Gastroesophageal sphincter (tissue), 4 donors: Measurements from ENCODE around the gene CLCNKA. TPM values are rescaled to one million over a fixed set of nuclear protein-coding genes. Genes with fewer than 3 reads are reported as not detected.
A peak's percentile ranks its signal among the peaks of the same experiment; 100 is the strongest.
"Not testable (repeated sequence)": the region's sequence is repeated elsewhere in the genome, so short reads cannot be mapped to it uniquely, and the experiment has no call there.

Experiments used
- ATAC-seq: fragments of 150-250 bp; one replicate; pipeline ENCODE4 v1.9.1; 2016; ENCODE audit warnings: mild to moderate bottlenecking, moderate library complexity
- H3K27ac ChIP-seq, 4 donors: fragments of 200-600 bp; sonication (generic) in 3 of 4; 1 replicate in 3 of 4; 2 replicates in 1 of 4; pipeline ENCODE4 v1.5.1; 2016 to 2019
- H3K27me3 ChIP-seq: fragments of 200-600 bp; sonication (generic); one replicate; pipeline ENCODE4 v1.5.1; 2019
- H3K36me3 ChIP-seq, 2 donors: fragments of 200-600 bp; sonication (generic); one replicate each; pipeline ENCODE4 v1.5.1; 2019; ENCODE audit warnings: control low read depth in 1 of 2
- H3K4me1 ChIP-seq, 3 donors: fragments of 200-600 bp; sonication (generic); 1 replicate in 2 of 3; 2 replicates in 1 of 3; pipeline ENCODE4 v1.5.1; 2016 to 2019; ENCODE audit warnings: control low read depth in 2 of 3
- H3K4me3 ChIP-seq, 2 donors: fragments of 200-600 bp; sonication (generic); one replicate each; pipeline ENCODE4 v1.5.1; 2019; ENCODE audit warnings: mild to moderate bottlenecking in 1 of 2, moderate library complexity in 1 of 2
- H3K9me3 ChIP-seq, 3 donors: fragments of 200-600 bp; sonication (generic); one replicate each; pipeline ENCODE4 v1.5.1; 2017 to 2019; ENCODE audit warnings: control low read depth in 2 of 3
- CTCF ChIP-seq, 4 experiments: fragments of 200-600 bp in 2 of 4; fragments of 450-650 bp in 2 of 4; sonication (generic) in 1 of 4; IDR thresholded peaks; one replicate each; pipeline ENCODE4 v1.5.1; 2017 to 2019; ENCODE audit warnings: antibody characterized with exemption in 4 of 4, mild to moderate bottlenecking in 2 of 4, moderate library complexity in 2 of 4
- EP300 ChIP-seq: sonication (generic); formaldehyde crosslinking; IDR thresholded peaks from one replicate; pipeline ENCODE4 v1.6.1; 2017; ENCODE audit warnings: antibody characterized with exemption, mild to moderate bottlenecking
- POLR2A ChIP-seq, 2 donors: fragments of 450-650 bp; IDR thresholded peaks; one replicate each; pipeline ENCODE4 v1.6.1; 2017; ENCODE audit warnings: antibody characterized with exemption in 2 of 2, mild to moderate bottlenecking in 2 of 2, moderate library complexity in 1 of 2
- POLR2AphosphoS5 ChIP-seq: sonication (generic); formaldehyde crosslinking; IDR thresholded peaks from one replicate; pipeline ENCODE4 v1.6.1; 2017; ENCODE audit warnings: antibody characterized with exemption
- WGBS, 2 donors: methylation state at CpG; one replicate each; pipeline ENCODE4 v1.1.5; 2018; ENCODE audit warnings: low coverage in 1 of 2; 5-methylcytosine and 5-hydroxymethylcytosine counted together
- total RNA-seq, 4 donors: library from RNA; depleted of rRNA; stranded (reverse); fragments of >200 nt; gene quantifications; one replicate each; pipeline ENCODE4 v1.1.0, GENCODE V29; 2016

The CLCNKA gene
- total RNA-seq, 4 donors from 2014 or later = 0.08 to 3.0 (median 0.20) TPM; not detected in 1

DNA sequence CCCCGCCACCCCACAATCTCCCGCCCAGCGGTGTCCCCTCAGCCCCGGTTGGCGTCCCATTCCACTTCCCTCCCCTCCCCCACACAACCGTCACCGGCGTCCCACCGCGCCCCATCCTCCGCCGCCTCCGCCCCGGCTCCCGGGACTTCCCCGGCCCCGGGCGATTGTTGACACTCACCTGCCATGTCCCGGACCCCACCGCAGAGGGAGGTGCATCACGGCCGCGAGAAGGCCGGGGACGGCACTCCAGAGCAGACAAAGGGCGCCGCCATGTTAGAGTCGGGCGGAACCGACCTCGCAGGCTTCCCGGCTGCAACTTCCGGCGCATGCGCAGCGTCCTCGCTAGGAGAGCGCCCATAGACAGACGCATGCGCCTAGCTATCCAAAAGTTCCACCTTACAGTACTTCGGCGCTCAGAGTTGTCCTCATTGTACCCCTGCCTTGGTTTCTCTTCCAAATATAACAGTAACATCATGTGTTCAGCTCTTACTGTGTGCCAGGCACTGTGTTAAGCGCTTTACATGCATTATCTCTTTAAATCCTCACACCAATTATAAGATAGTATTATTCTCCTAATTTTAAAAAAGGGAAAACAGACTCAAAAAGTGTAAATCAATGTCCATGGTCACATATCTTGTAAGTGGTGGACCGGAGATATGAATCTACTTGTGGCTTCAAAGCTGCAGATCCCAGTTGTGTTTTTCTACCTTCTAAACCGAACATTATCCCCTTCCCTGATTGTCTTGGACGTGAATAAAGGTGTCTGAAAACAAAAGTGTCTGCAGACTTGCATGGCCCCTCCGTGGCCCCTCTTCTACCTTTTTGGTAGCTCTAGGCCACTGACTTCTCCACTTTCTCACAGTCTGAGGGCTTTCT, 45.8 kb upstream of the CLCNKA start, which contains the start of gene ZBTB17:
TSS of gene ZBTB17 (minus strand) at position 297 of the 876 bp plus-strand sequence. CDS start 27,606 bp downstream, outside the sequence.
- 35 to 37% methylated on average over 9 of the region's 47 CpGs for WGBS, 2 donors
- H3K4me3 ChIP-seq = peak within 1 kb of the TSS; percentile 81 to 96
- H3K27me3 ChIP-seq = no peaks in the 10 kb centered on the region
- ATAC-seq = peak; percentile 98
- peak within 1 kb of the TSS; percentile 34 to 89 (median 78) for H3K27ac ChIP-seq
- no peaks in the 10 kb centered on the region for H3K9me3 ChIP-seq
- TF ChIP-seq POLR2A (IDR thresholded peaks at IDR 0.05) = peak; percentile 54 to 69
- TF ChIP-seq EP300 = no peak
- peak; percentile 75 for TF ChIP-seq POLR2AphosphoS5
- TF ChIP-seq CTCF (IDR thresholded peaks at IDR 0.05) = peak in 3 of 4 experiments; percentile 8 to 21 (median 19)
- peaks cover 0 to 31% (median 8%) of the 10 kb centered on the region in 3 donors for H3K4me1 ChIP-seq
- peaks cover 0 to 18% of the 10 kb centered on the region in 2 donors for H3K36me3 ChIP-seq

GRCh38 chr1:15977947-15978346, 43.9 kb upstream of the CLCNKA start:
- H3K27me3 ChIP-seq, H3K27ac ChIP-seq, H3K9me3 ChIP-seq, H3K4me3 ChIP-seq, ATAC-seq, H3K36me3 ChIP-seq: not testable (repeated sequence)
- 88 to 94% methylated on average over 3 to 4 of the region's 4 CpGs for WGBS, 2 donors
- peaks cover 0 to 31% (median 8%) of the 10 kb centered on the region in 3 donors for H3K4me1 ChIP-seq

- Histone ChIP-seq H3K4me1 (peaks cover 0 to under 1% (median 0%) of the 10 kb centered on the region in 3 donors), H3K27ac (no peak overlapping the region), H3K36me3 (no peaks in the 10 kb centered on the region), H3K4me3 (no peak overlapping the region), H3K27me3 (no peaks in the 10 kb centered on the region), H3K9me3 (no peaks in the 10 kb centered on the region)
- WGBS, 2 donors = 89 to 91% methylated on average over 3 of the region's 3 CpGs
- ATAC-seq = no peak
- TF ChIP-seq CTCF (IDR thresholded peaks at IDR 0.05) (no peak), POLR2AphosphoS5 (no peak), EP300 (no peak), POLR2A (IDR thresholded peaks at IDR 0.05) (no peak)
Measured at GRCh38 chr1:15981679-15982078, 40.2 kb upstream of the CLCNKA start.

DNA sequence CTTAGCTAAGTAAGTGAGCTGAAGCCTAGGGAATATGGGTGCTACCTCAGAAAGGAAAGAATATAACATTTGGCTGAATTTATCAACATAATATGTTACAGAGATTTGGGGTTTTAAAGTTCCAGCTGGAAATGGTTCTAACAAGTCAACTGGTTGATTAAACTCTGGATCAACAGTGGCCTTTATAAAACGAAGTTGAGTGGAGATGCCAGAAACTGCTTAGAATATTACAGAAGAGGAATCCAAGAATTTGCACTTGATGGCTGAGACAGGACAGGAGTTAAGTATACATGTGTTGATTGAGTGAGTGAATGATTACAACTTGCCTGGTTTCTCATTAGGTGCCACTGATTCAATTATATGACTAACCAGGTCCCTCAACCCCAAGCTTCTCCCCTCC, 38.6 kb upstream of the CLCNKA start:
- TF ChIP-seq POLR2AphosphoS5 (no peak), POLR2A (IDR thresholded peaks at IDR 0.05) (no peak), CTCF (IDR thresholded peaks at IDR 0.05) (no peak), EP300 (no peak)
- Histone ChIP-seq H3K4me3 (no peak overlapping the region), H3K27me3 (no peaks in the 10 kb centered on the region), H3K27ac (peak overlapping the region in 1 of 4 donors; percentile 32), H3K9me3 (no peaks in the 10 kb centered on the region), H3K4me1 (no peaks in the 10 kb centered on the region), H3K36me3 (no peaks in the 10 kb centered on the region)
- ATAC-seq = no peak
- WGBS, 2 donors = 14 to 16% methylated on average over 1 of the region's 1 CpG

DNA sequence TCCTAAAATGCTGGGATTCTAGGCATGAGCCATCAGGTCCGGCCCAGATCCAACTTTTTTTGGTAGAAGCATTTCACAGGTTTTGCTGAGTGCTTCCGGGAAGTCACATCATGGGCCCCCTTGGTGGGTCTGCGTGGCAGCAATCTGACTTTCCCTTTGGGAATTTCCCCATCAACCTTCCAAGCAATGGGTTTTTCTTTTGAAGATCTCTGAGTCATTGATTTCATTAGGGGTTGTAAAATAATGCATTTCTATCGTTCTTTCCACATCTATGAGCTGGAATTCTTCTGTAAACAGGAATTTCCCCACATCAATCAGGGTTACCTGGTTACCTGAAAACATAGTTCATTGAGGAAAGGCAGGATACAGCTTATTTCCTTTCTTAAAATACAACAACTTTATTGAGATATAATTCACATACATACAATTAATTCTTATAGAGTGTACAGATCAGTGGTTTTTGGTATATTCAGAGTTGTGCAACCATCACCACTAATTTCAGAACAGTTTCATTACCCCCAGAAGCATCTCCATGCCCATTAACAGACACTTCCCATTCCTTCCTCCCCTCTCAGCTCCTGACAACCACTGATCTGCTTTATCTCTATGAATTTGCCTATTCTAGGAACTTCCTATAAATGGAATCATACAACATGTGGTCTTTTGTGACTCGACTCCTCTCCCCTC, 36.1 kb upstream of the CLCNKA start:
- no peak for TF ChIP-seq CTCF (IDR thresholded peaks at IDR 0.05)
- no peak for TF ChIP-seq POLR2A (IDR thresholded peaks at IDR 0.05)
- TF ChIP-seq POLR2AphosphoS5 = no peak
- no peak for TF ChIP-seq EP300
- 44 to 70% methylated on average over 2 to 4 of the region's 5 CpGs for WGBS, 2 donors
- no peak overlapping the region for H3K27ac ChIP-seq
- H3K9me3 ChIP-seq = no peaks in the 10 kb centered on the region
- no peaks in the 10 kb centered on the region for H3K36me3 ChIP-seq
- ATAC-seq = no peak
- no peaks in the 10 kb centered on the region for H3K27me3 ChIP-seq
- peaks cover 0 to 10% (median 0%) of the 10 kb centered on the region in 3 donors for H3K4me1 ChIP-seq
- H3K4me3 ChIP-seq = no peak overlapping the region
